Measurements from ENCODE around the gene RDX. TPM values are rescaled to one million over a fixed set of nuclear protein-coding genes. Genes with fewer than 3 reads are reported as not detected.

Gene RDX
- total and polyA plus RNA-seq, 2 of the 4 experiments (the other 2 are of a cell fraction): 61.1 to 72.4 TPM

DNA sequence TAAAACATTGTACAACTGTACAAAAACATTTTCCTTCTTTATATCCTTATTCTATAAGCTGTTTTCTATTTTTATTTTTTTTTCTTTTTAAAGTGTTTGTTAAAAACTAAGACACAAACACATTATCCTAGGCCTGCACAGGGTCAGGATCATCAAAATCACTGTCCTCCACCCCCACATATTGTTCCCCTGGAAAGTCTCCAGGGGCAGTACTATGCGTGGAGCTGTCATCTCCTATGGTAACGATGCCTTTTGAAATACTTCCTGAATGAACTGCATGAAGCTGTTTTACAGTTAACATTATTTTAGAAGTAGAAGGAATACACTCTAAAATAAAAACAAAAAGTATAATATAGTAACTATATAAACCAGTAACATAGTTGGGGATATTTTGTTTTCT lies 136.0 kb downstream of the RDX start:
- Histone ChIP-seq H4K5ac (ENCODE audit: low read depth, low read length) (no peak overlapping the region), H3K4me1 (ENCODE audit: control insufficient read depth, insufficient read depth, low read length) (peaks cover 5% of the 10 kb centered on the region), H2BK15ac (ENCODE audit: low read depth, low read length) (no peak overlapping the region), H2AK5ac (ENCODE audit: low read depth, low read length) (peak overlapping the region; percentile 58; the same call in 1 of the 2 replicates), H4K8ac (ENCODE audit: low read depth in 2 of 2, low read length in 2 of 2) (no peak overlapping the region), H3K4me3 (ENCODE audit: insufficient read depth, low read depth, low read length) (no peak overlapping the region), H4K20me1 (ENCODE audit: insufficient read depth, low read length) (no peaks in the 10 kb centered on the region; the same call in 1 of the 2 replicates), H3K27ac (ENCODE audit: insufficient read depth, low read length) (no peak overlapping the region), H3K23ac (ENCODE audit: low read depth, low read length) (peak overlapping the region; percentile 75; the same call in 1 of the 2 replicates), H3K79me1 (ENCODE audit: low read depth in 1 of 2, low read length in 2 of 2) (peaks cover 14 to 44% of the 10 kb centered on the region in 2 experiments), H2BK20ac (ENCODE audit: low read depth, low read length) (peak overlapping the region; percentile 43; the same call in 1 of the 2 replicates), H3K4ac (ENCODE audit: low read depth, low read length) (peak overlapping the region; percentile 63; the same call in 1 of the 2 replicates), H3K36me3 (ENCODE audit: control insufficient read depth, insufficient read depth, low read length) (peaks cover 24% of the 10 kb centered on the region), H3K27me3 (ENCODE audit: control insufficient read depth, insufficient read depth, low read length) (no peaks in the 10 kb centered on the region), H2BK5ac (ENCODE audit: low read depth, low read length, poor library complexity, severe bottlenecking) (peak overlapping the region; percentile 66), H3K18ac (ENCODE audit: low read depth, low read length) (no peak overlapping the region), H2BK120ac (ENCODE audit: low read depth, low read length) (peak overlapping the region; percentile 34; the same call in 1 of the 2 replicates), H3K4me2 (ENCODE audit: low read depth, low read length) (no peak overlapping the region), H2AFZ (replicated peaks; ENCODE audit: low read length, poor library complexity) (no peak overlapping the region), H3K9ac (ENCODE audit: low read depth, low read length) (no peak overlapping the region), H3K9me1 (ENCODE audit: insufficient read depth, low read length) (peaks cover 16% of the 10 kb centered on the region), H4K91ac (ENCODE audit: insufficient read depth, low read depth, low read length) (no peak overlapping the region), H3K14ac (replicated peaks; ENCODE audit: low read depth, low read length) (peak overlapping the region; percentile 58; the same call in 1 of the 2 replicates), H3K56ac (ENCODE audit: extremely low read depth, insufficient read depth, low read length) (no peak overlapping the region), H2AK9ac (replicated peaks; ENCODE audit: low read depth, low read length, poor library complexity) (no peak overlapping the region), H3K9me3 (ENCODE audit: control insufficient read depth, insufficient read depth, low read length) (no peaks in the 10 kb centered on the region)
- ChIA-PET CTCF (interaction anchor here (0.5 to 0.6 kb wide), 2 partner anchors 108 to 438 kb away, joined by 3 to 7 read pairs; no protein-coding TSS in a partner anchor), POLR2A (ENCODE audit: unreplicated experiment) (no interaction called here)
- no CpG with 5 or more reads among the region's 2 CpGs for WGBS, 2 experiments (ENCODE audit: extremely low coverage in 2 of 2, insufficient read length in 1 of 2)
- DNase-seq (no peak), ATAC-seq (ENCODE audit: low read depth) (no peak)
- no peak for TF ChIP-seq NFE2L2 (IDR thresholded peaks at IDR 0.05; ENCODE audit: low read depth, low read length)
- TF ChIP-seq MAFK (IDR thresholded peaks at IDR 0.05; ENCODE audit: low read depth, low read length): no peak
- no peak for TF ChIP-seq RAD21 (IDR thresholded peaks at IDR 0.05; ENCODE audit: low read length)
- TF ChIP-seq MXI1 (IDR thresholded peaks at IDR 0.05; ENCODE audit: borderline replicate concordance, low read depth, low read length): no peak
- intact Hi-C loops (cut with micrococcal nuclease): loop anchor here (5.0 kb wide), 1 partner anchor 33 kb away; no protein-coding TSS in a partner anchor
- BruUV-seq (replicated peaks): no TSS peak
- in situ Hi-C loops (cut with MboI; ENCODE audit: low sequenced_read_pairs): no loop called here
- dilution Hi-C loops (cut with HindIII; ENCODE audit: low sequenced_read_pairs, unreplicated experiment): no loop called here
